ENCODE results near the gene RHBDL3. TPM values are rescaled to one million over a fixed set of nuclear protein-coding genes. Genes with fewer than 3 reads are reported as not detected.

RHBDL3 gene
- total and polyA plus RNA-seq, 2 of the 8 experiments (the other 6 are each of a cell fraction or from before 2014, with no cell fraction given), result 9.6 to 12.2 TPM

DNA sequence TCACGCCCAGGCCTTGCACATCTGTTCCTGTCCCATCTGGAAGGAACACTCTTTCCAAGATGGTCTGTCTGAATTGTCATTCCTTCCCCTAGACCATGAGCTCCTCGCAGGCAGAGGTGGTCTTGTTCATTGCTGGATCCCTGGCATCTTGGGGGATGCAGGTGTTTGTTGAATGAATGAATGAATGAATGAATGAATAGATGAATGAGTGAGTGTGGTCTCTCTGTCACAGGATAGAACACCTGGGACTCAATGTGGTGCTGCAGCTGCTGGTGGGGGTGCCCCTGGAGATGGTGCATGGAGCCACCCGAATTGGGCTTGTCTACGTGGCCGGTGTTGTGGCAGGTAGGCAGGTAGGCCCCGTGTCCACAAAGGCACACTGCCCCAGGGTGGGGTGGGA, 32.2 kb downstream of the RHBDL3 start (continued):
- TF ChIP-seq POLR2AphosphoS5 (IDR thresholded peaks at IDR 0.05; ENCODE audit: low read depth, low read length), result no peak
- TF ChIP-seq TEAD4 (IDR thresholded peaks at IDR 0.05; ENCODE audit: low read depth, low read length), result no peak
- TF ChIP-seq EZH2 (IDR thresholded peaks at IDR 0.05; ENCODE audit: low read depth, low read length, severe bottlenecking), result no peak
- TF ChIP-seq KDM1A (IDR thresholded peaks at IDR 0.05; ENCODE audit: borderline replicate concordance, low read length), result no peak
- no peak for TF ChIP-seq RAD21 (IDR thresholded peaks at IDR 0.05 in 1 of 2, conservative IDR thresholded peaks at IDR 0.05 in 1 of 2; ENCODE audit: low read depth in 2 of 2, low read length in 2 of 2)
